ENCODE measurements around the gene RAPSN.

The RAPSN gene

DNA sequence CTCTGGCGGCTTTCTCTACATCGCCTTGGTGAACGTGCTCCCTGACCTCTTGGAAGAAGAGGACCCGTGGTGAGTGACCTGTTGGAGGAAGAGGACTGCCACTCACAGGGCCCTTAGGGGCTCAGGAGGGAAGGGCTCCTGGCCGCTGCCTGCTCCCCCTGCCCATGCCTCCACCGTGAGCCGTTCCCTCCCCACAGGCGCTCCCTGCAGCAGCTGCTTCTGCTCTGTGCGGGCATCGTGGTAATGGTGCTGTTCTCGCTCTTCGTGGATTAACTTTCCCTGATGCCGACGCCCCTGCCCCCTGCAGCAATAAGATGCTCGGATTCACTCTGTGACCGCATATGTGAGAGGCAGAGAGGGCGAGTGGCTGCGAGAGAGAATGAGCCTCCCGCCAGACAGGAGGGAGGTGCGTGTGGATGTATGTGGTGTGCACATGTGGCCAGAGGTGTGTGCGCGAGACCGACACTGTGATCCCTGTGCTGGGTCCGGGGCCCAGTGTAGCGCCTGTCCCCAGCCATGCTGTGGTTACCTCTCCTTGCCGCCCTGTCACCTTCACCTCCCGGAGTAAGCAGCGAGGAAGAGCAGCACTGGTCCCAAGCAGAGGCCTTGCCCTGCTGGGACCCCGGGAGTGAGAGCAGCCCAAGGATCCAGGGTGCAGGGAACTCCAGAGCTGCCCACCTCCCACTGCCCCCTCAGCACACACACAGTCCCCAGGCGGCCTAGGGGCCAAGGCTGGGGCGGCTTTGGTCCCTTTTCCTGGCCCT, 33.7 kb downstream of the RAPSN start:
- peaks cover 0 to 79% of the 10 kb centered on the region in 2 experiments; a peak in 2 of 3 replicates for H3K36me3 ChIP-seq (ENCODE audit: control insufficient read depth in 2 of 2, insufficient read depth in 1 of 2, low read length in 2 of 2)
- H3K4me3 ChIP-seq (ENCODE audit: low read depth, low read length), result no peak overlapping the region
- ChIA-PET CTCF (interaction anchor here (2.0 kb wide), 1 partner anchor 42 kb away, joined by 5 read pairs; no protein-coding TSS in a partner anchor), POLR2A (interaction anchor here (0.6 to 1.3 kb wide), 3 partner anchors 11 to 252 kb away, joined by 3 to 12 read pairs (median 3); partner anchors contain the start of gene PSMC3)
- H3K9me3 ChIP-seq (ENCODE audit: control insufficient read depth, insufficient read depth, low read depth, low read length), result no peaks in the 10 kb centered on the region
- peak overlapping the region; percentile 34 for H3K27ac ChIP-seq (ENCODE audit: extremely low read depth, low read depth, low read length)
- TF ChIP-seq ZNF341 (tag by site-specific recombination; IDR thresholded peaks at IDR 0.05; ENCODE audit: low read depth) (peak; percentile 28; the same call in 1 of the 2 replicates), ZBTB17 (tag by site-specific recombination; IDR thresholded peaks at IDR 0.05) (peak; percentile 15; the same call in 1 of the 2 replicates)
- TF ChIP-seq, protein P1, sequence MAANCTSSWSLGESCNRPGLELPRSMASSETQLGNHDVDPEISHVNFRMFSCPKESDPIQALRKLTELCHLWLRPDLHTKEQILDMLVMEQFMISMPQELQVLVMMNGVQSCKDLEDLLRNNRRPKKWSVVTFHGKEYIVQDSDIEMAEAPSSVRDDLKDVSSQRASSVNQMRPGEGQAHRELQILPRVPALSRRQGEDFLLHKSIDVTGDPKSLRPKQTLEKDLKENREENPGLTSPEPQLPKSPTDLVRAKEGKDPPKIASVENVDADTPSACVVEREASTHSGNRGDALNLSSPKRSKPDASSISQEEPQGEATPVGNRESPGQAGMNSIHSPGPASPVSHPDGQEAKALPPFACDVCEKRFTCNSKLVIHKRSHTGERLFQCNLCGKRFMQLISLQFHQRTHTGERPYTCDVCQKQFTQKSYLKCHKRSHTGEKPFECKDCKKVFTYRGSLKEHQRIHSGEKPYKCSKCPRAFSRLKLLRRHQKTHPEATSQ (tag by site-specific recombination; IDR thresholded peaks at IDR 0.05), result no peak
- no peaks in the 10 kb centered on the region for H3K4me1 ChIP-seq (ENCODE audit: control insufficient read depth, insufficient read depth, low read length)

GRCh38 chr11:47414685-47415070, 34.3 kb downstream of the RAPSN start:
- no peaks in the 10 kb centered on the region for H3K4me1 ChIP-seq (ENCODE audit: control insufficient read depth, insufficient read depth, low read length)
- no peaks in the 10 kb centered on the region for H3K9me3 ChIP-seq (ENCODE audit: control insufficient read depth, insufficient read depth, low read depth, low read length)
- TF ChIP-seq YY2 (tag by site-specific recombination; IDR thresholded peaks at IDR 0.05) (no peak), ZBTB48 (tag by site-specific recombination; IDR thresholded peaks at IDR 0.05) (no peak), ZNF610 (tag by site-specific recombination; IDR thresholded peaks at IDR 0.05; ENCODE audit: borderline replicate concordance) (no peak), ZNF394 (tag by site-specific recombination; IDR thresholded peaks at IDR 0.05; ENCODE audit: borderline replicate concordance) (no peak), ZNF211 (tag by site-specific recombination; IDR thresholded peaks at IDR 0.05; ENCODE audit: low read depth) (no peak), ZNF175 (tag by site-specific recombination; IDR thresholded peaks at IDR 0.05) (no peak), ZNF488 (tag by site-specific recombination; IDR thresholded peaks at IDR 0.05) (no peak), PRDM1 (tag by site-specific recombination; IDR thresholded peaks at IDR 0.05) (no peak), OSR2 (tag by site-specific recombination; IDR thresholded peaks at IDR 0.05) (no peak), ZNF830 (tag by site-specific recombination; IDR thresholded peaks at IDR 0.05; ENCODE audit: low read depth) (no peak), ZNF391 (tag by site-specific recombination; IDR thresholded peaks at IDR 0.05; ENCODE audit: borderline replicate concordance, low read depth) (no peak), KLF8 (tag by site-specific recombination; IDR thresholded peaks at IDR 0.05) (no peak)
- TF ChIP-seq, protein P2, sequence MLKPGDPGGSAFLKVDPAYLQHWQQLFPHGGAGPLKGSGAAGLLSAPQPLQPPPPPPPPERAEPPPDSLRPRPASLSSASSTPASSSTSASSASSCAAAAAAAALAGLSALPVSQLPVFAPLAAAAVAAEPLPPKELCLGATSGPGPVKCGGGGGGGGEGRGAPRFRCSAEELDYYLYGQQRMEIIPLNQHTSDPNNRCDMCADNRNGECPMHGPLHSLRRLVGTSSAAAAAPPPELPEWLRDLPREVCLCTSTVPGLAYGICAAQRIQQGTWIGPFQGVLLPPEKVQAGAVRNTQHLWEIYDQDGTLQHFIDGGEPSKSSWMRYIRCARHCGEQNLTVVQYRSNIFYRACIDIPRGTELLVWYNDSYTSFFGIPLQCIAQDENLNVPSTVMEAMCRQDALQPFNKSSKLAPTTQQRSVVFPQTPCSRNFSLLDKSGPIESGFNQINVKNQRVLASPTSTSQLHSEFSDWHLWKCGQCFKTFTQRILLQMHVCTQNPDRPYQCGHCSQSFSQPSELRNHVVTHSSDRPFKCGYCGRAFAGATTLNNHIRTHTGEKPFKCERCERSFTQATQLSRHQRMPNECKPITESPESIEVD (tag by site-specific recombination; IDR thresholded peaks at IDR 0.05), result no peak
- H3K4me3 ChIP-seq (ENCODE audit: low read depth, low read length), result no peak overlapping the region
- CTCF ChIA-PET, result no interaction called here
- H3K36me3 ChIP-seq (ENCODE audit: control insufficient read depth in 2 of 2, insufficient read depth in 1 of 2, low read length in 2 of 2), result peaks cover 0 to 76% of the 10 kb centered on the region in 2 experiments; a peak in 2 of 3 replicates
- POLR2A ChIA-PET, result interaction anchor here (0.6 kb wide), 1 partner anchor 77 kb away, joined by 3 read pairs; no protein-coding TSS in a partner anchor
- H3K27ac ChIP-seq (ENCODE audit: extremely low read depth, low read depth, low read length), result no peak overlapping the region
